ENCODE data around the gene TRIM29. TPM values are rescaled to one million over a fixed set of nuclear protein-coding genes. Genes with fewer than 3 reads are reported as not detected.

The TRIM29 gene
- total and polyA plus RNA-seq, 2 of the 13 experiments (the other 11 are each of a cell fraction or from before 2014, with no cell fraction given): 0.86 TPM

DNA sequence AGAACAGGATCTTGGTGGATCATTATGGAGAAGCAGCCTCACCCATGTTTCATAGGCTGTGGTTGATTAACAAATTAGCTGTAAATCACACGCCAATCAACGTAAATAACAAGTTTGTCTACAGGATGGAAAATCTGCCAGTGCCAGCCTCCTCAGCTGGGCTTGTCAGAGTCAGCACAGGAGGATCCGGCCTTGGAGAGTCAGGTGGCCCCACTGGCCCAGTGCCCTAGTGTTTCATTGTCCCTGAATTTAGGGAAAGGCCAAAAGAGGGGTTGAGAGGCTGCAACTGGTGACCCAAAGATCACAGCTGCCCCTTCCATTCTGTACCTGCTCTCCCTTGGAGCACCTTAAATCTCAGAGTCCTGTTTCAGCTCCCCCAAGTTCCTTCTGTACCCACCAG, 42.4 kb downstream of the TRIM29 start:
- H3K9me3 ChIP-seq (ENCODE audit: low read length): no peaks in the 10 kb centered on the region
- ATAC-seq (no peak), DNase-seq (ENCODE audit: low spot score) (no peak), FAIRE-seq (no peak)
- TF ChIP-seq XRCC5 (optimal IDR thresholded peaks at IDR 0.05; ENCODE audit: low read length) (no peak), ZNF720 (CRISPR knock-in tag; IDR thresholded peaks at IDR 0.05) (no peak), ZUFSP (CRISPR knock-in tag; IDR thresholded peaks at IDR 0.05; ENCODE audit: borderline replicate concordance) (no peak), ZNF12 (CRISPR knock-in tag; IDR thresholded peaks at IDR 0.05) (no peak), MLX (CRISPR knock-in tag; IDR thresholded peaks at IDR 0.05) (no peak), TAF15 (IDR thresholded peaks at IDR 0.05; ENCODE audit: low read depth, low read length, poor library complexity, severe bottlenecking) (no peak), ZEB1 (IDR thresholded peaks at IDR 0.05; ENCODE audit: insufficient replicate concordance, low read depth) (no peak), ASH2L (IDR thresholded peaks at IDR 0.05; ENCODE audit: insufficient read length, low read depth, low read length) (no peak), ZNF224 (CRISPR knock-in tag; IDR thresholded peaks at IDR 0.05) (no peak), FOSL2 (CRISPR knock-in tag; IDR thresholded peaks at IDR 0.05) (no peak), MYC (CRISPR knock-in tag; IDR thresholded peaks at IDR 0.05; ENCODE audit: borderline replicate concordance) (no peak)
- TF ChIP-seq, protein P1, sequence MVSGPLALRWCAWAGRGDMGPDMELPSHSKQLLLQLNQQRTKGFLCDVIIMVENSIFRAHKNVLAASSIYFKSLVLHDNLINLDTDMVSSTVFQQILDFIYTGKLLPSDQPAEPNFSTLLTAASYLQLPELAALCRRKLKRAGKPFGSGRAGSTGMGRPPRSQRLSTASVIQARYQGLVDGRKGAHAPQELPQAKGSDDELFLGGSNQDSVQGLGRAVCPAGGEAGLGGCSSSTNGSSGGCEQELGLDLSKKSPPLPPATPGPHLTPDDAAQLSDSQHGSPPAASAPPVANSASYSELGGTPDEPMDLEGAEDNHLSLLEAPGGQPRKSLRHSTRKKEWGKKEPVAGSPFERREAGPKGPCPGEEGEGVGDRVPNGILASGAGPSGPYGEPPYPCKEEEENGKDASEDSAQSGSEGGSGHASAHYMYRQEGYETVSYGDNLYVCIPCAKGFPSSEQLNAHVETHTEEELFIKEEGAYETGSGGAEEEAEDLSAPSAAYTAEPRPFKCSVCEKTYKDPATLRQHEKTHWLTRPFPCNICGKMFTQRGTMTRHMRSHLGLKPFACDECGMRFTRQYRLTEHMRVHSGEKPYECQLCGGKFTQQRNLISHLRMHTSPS (CRISPR knock-in tag; IDR thresholded peaks at IDR 0.05; ENCODE audit: low read depth): no peak
- BruUV-seq (replicated peaks): no TSS peak
- H4K20me1 ChIP-seq (ENCODE audit: insufficient read depth, low read length): 0 out of 2 replicates have a peak, but pooled peaks cover 3% of the 10 kb centered on the region
- ChIA-PET POLR2A (no interaction called here), CTCF (ENCODE audit: low intra/inter-chr PET ratio, low total read pairs) (no interaction called here)
- H3K9ac ChIP-seq (ENCODE audit: insufficient read depth, low read depth, low read length): no peak overlapping the region
- no peak overlapping the region for H2AFZ ChIP-seq (ENCODE audit: low read length)
- no peak overlapping the region for H3K4me2 ChIP-seq (ENCODE audit: low read depth, low read length)
- no peaks in the 10 kb centered on the region for H3K36me3 ChIP-seq (replicated peaks in 1 of 2; ENCODE audit: control insufficient read depth in 1 of 2, insufficient read depth in 2 of 2, low read length in 2 of 2)
- no peak overlapping the region for H3K27ac ChIP-seq (ENCODE audit: extremely low read length, insufficient read depth, low read length)
- WGBS (ENCODE audit: low lambda C conversion rate): 16% methylated on average over 3 of the region's 3 CpGs
- intact Hi-C loops (cut with micrococcal nuclease; ENCODE audit: unreplicated experiment): no loop called here
- H3K4me3 ChIP-seq (replicated peaks in 1 of 3; ENCODE audit: insufficient read depth in 1 of 3, low read depth in 2 of 3, low read length in 3 of 3): no peak overlapping the region
- H3K4me1 ChIP-seq (ENCODE audit: insufficient read depth, low read length): peaks cover 16% of the 10 kb centered on the region; the same call in 1 of the 2 replicates
- in situ Hi-C loops (cut with HindIII; ENCODE audit: extremely low pct_ligation_motif_present, low pct_unique_long_range_greater_than_20kb): no loop called here
- no peaks in the 10 kb centered on the region for H3K79me2 ChIP-seq (ENCODE audit: insufficient read depth, low read length)
- H3K27me3 ChIP-seq (ENCODE audit: control insufficient read depth in 1 of 2, insufficient read depth in 2 of 2, low read length in 2 of 2): peaks cover 5 to 47% of the 10 kb centered on the region in 2 experiments

Data from HepG2 (cell line).